HG02588 (cell line): ENCODE results near the gene CA11.

Source experiments
- ATAC-seq: cut with Tn5 transposase; IDR thresholded peaks from one replicate; pipeline ENCODE4 v1.9.1; 2021; ENCODE audit warnings: mild to moderate bottlenecking, moderate library complexity; ENCODE audit not compliant: unreplicated experiment

Gene CA11

DNA sequence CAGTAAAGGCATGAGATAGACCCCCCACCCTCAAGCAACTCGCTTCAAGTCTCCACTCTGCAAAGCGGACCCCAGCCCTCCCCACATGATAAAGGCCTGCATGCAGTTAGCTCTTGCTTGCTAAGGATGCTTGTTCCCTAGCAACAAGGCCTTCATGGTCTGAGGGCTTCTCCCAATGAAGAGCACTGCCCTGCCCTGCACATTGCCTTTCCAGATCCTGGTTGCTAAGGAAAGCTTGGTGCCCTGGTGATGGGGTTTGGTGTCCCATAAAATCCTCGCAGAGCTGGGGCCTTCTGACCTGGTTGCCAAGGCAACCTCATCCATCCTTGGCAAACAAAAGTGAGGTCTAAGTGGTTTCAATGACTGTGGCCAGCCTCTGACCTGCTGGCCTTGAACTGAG is 14.8 kb downstream of the CA11 start:
- no peak for ATAC-seq

DNA sequence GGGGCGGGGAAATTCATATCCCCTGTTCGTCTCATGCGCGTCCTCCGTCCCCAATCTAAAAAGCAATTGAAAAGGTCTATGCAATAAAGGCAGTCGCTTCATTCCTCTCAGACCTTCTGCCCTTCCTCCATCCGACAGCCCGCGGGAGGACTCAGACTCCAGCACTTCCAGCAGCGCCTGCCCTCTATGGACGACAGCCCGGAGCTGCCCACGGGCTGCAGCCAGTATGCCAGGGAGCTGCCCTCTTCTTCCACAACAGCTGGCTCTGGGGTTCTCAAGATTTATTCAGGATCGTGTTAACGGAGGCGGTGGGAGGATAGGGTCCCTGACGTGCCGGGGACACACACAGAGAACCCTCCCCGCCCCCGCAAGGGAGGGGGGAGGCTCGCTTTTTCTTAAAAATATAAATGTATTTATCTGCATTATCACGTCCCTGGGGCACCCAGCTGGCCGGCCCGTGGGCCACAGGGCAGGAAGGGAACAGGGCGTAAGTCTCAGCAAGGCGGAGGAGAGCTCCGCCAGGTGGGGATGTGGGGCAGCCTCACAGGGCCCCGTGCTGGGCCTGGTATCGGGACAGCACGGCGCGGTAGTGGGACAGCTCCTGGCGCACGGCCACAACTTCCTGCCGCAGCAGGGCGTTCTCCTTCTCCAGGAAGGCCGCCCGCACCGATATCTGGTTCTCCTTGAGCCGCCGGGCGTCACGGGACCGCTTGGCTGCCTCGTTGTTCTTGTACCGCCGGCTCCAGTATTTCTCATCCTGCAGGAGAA is 15.5 kb downstream of the CA11 start:
- no peak for ATAC-seq

GRCh38 chr19:48629599-48630295 is 16.2 kb downstream of the CA11 start:
- ATAC-seq, result no peak

GRCh38 chr19:48629297-48629598 is 16.7 kb downstream of the CA11 start:
- ATAC-seq, result no peak

DNA sequence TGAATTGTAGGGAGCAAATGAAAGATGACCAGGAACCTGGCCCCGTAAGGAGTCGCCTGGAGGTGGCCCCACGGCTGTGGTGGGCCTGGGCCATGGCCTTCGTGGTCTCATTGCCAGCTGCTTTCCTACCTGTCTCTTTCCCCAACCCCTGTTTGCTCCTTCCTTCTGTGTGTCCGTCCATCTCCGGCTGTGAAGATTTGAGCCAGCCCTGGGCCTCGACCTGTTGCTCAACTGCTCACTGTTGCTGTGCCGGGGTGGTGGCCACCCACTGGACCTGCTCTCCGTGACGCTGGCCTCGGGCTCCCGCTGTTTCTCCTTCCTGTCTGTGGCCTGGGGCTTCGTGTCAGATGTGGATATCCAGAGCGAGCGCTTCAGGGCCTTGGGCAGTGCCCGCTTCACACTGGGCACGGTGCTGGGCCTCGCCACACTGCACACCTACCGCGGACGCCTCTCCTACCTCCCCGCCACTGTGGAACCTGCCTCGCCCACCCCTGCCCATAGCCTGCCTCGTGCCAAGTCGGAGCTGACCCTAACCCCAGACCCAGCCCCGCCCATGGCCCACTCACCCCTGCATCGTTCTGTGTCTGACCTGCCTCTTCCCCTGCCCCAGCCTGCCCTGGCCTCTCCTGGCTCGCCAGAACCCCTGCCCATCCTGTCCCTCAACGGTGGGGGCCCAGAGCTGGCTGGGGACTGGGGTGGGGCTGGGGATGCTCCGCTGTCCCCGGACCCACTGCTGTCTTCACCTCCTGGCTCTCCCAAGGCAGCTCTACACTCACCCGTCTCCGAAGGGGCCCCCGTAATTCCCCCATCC is 17.3 kb downstream of the CA11 start:
- no peak for ATAC-seq

GRCh38 chr19:48627865-48628314 is 18.1 kb downstream of the CA11 start:
- ATAC-seq, result no peak

- ATAC-seq, result no peak
Measured at GRCh38 chr19:48627201-48627864, 18.7 kb downstream of the CA11 start.

DNA sequence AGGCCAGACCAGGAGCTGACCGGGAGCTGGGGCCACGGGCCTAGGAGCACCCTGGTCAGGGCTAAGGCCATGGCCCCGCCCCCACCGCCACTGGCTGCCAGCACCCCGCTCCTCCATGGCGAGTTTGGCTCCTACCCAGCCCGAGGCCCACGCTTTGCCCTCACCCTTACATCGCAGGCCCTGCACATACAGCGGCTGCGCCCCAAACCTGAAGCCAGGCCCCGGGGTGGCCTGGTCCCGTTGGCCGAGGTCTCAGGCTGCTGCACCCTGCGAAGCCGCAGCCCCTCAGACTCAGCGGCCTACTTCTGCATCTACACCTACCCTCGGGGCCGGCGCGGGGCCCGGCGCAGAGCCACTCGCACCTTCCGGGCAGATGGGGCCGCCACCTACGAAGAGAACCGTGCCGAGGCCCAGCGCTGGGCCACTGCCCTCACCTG is 20.1 kb downstream of the CA11 start:
- no peak for ATAC-seq

- ATAC-seq, result no peak
Measured at GRCh38 chr19:48624791-48625723, 20.9 kb downstream of the CA11 start.

DNA sequence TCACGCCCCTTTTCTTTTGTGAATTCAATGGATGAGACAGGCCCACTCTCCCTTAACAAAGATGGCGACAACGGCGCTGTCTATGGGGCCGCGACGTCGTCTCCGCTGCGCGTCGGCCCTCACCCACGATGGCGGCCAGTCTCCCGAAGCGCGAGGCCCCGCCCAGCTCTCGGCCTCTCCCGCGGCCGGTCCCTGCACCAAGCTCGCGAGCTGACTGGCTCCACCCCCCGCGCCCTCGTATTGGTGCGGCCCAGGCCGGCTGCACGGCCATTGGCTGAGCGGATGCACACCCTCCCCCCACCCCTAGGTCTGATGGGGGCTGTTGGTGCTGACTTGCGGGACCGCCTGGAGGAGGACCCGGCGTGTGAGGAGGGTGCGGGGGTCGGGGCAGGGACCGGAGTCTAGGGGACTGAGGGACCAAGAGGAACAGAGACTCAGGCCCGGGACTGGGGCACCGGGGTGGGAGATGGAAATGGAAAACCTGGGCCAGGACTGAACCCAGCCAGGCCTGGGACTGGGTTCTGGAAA is 21.9 kb downstream of the CA11 start:
- peak; percentile 52 for ATAC-seq

DNA sequence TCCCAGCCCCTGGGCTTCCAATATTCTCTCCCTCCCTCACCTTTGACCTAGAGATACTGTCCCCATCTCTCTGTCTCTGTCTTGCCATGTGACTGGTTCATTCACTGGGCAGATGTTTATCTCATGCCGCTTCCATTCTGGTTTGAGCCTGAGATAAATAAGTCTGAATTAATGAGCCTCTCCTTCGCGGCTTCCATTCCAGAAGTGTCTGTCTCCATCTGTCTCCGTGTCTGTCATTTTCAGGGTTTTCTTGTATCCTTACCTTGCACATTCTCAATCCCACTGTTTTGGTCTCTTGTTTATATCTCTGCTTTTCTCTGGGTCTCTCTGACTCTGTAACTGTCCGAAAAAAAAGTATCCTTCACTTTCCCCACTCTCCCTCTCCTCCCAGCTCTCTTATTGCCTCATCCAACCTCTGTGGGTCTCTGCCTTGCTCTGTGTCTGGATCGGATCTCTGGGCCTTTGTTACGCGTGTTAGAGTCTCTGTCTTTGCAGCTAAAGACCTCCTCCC is 22.4 kb downstream of the CA11 start:
- no peak for ATAC-seq

DNA sequence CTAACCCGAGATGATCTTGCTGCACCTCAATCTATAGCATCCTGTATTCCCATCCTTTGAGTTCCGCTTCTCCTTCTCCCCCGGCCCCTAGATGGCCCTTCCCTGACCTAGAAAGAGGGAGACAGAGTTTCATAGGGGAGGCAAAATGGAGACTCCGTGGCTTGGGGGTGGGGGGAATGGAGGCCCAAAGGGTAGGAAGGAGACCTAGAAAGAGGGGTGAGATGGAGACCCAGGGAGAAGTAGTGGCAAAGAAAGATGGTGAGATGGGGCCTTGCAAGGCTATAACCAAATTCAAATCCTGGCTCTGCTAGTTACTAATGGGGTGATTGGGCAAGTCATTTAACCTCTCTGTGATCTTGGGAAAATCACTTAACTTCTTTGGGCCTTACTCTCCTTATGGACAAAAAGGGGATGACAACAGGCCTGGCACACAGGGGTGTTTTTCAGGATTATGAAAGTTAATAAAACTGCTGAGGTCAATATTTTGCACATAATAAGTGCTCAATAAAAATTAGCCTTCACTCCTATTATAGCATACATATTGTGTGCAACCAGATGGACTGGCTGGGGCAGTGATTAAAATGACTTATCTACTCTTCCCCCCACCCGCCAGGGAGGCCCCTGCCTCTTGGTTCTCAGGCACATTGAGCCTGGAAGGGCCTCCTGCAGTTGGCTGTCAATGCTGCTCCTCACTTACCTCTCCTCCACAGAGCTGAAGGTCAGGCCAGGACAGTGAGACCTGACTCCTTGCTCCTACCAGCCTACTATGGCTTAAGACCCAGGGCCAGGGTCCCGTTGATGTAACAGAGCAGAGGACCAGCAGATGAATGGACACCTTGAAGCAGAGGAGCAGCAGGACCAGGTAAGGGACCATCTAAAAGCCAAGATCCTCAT is 26.0 kb downstream of the CA11 start:
- ATAC-seq, result no peak

GRCh38 chr19:48618916-48619691 is 26.9 kb downstream of the CA11 start, which contains the start of the genes RPL18 and SPHK2:
Gene RPL18, minus strand, starts transcription at chr19:48619178. Its CDS starts 35 bp downstream, at chr19:48619143.
Gene SPHK2, plus strand, starts transcription at chr19:48619506. Its CDS starts 1,009 bp downstream, at chr19:48620515.
- ATAC-seq, result peak; percentile 80

- no peak for ATAC-seq
Measured at GRCh38 chr19:48618278-48618915, 27.6 kb downstream of the CA11 start.

- no peak for ATAC-seq
Measured at GRCh38 chr19:48617146-48617937, 28.6 kb downstream of the CA11 start.

- ATAC-seq, result no peak
Measured at GRCh38 chr19:48616491-48617056, 29.4 kb downstream of the CA11 start.
